GM12878 (cell line): ENCODE measurements around the gene TMED3. TPM values are rescaled to one million over a fixed set of nuclear protein-coding genes. Genes with fewer than 3 reads are reported as not detected.

Source experiments
- ATAC-seq: fragments of 200-7000 bp; cut with Tn5 transposase; 3 replicates; pipeline ENCODE4 v1.9.1; 2020; ENCODE audit warnings: mild to moderate bottlenecking, moderate library complexity
- BruUV-seq: library from RNA; stranded (reverse); fragments of 400-500 nt; replicated peaks from 2 replicates; lab custom pipeline; 2021; lab: Mats Ljungman, UMichigan
- CTCF ChIA-PET: fragments of 300-600 bp; sonication (Branson Sonifier 250); formaldehyde crosslinking; extraction: SDS; loops from one replicate; lab custom pipeline; 2021; ENCODE audit warnings: inconsistent platforms; lab: Yijun Ruan, JAX
- POLR2A ChIA-PET: fragments of 350-600 bp; formaldehyde crosslinking; extraction: SDS; loops from one replicate; lab custom pipeline; 2021; ENCODE audit warnings: inconsistent platforms; lab: Charles Lee
- RAD21 ChIA-PET: fragments of 300-600 bp; sonication (Branson Sonifier 250); formaldehyde crosslinking; loops from one replicate; lab custom pipeline; 2023; ENCODE audit warnings: antibody characterized with exemption; ENCODE audit not compliant: unreplicated experiment; lab: Charles Lee
- SMC1A ChIA-PET: fragments of 300-600 bp; sonication (Branson Sonifier 250); formaldehyde crosslinking; loops from one replicate; lab custom pipeline; 2023; ENCODE audit not compliant: unreplicated experiment, uncharacterized antibody; lab: Charles Lee
- DNase-seq: peaks from one replicate; pipeline ENCODE4 v3.0.0-alpha.2; 2011; ENCODE audit warnings: low read depth, low spot score
- FAIRE-seq: peaks from 3 replicates; lab custom pipeline; 2011; peaks lifted over from hg19 to GRCh38; lab: Jason Lieb, UNC
- H2AFZ ChIP-seq: 2 replicates; pipeline ENCODE4 v1.6.0; 2011; ENCODE audit warnings: low read depth, low read length, control low read depth; ENCODE audit not compliant: control insufficient read depth
- H3K27ac ChIP-seq: 2 replicates; pipeline ENCODE4 v1.5.1; 2011; ENCODE audit warnings: control low read depth; ENCODE audit not compliant: control insufficient read depth, insufficient read depth
- H3K27me3 ChIP-seq, 2 experiments: replicated peaks in 1 of 2; 2 replicates each; pipeline versions ENCODE4 v1.6.0 to v1.6.1; 2011; ENCODE audit warnings: low read length in 1 of 2; ENCODE audit not compliant: control insufficient read depth in 2 of 2, insufficient read depth in 2 of 2
- H3K36me3 ChIP-seq, 2 experiments: 2 replicates each; pipeline ENCODE4 v1.5.1; 2011; ENCODE audit warnings: low read length in 1 of 2; ENCODE audit not compliant: control insufficient read depth in 2 of 2, insufficient read depth in 2 of 2
- H3K4me1 ChIP-seq: 2 replicates; pipeline ENCODE4 v1.6.1; 2011; ENCODE audit warnings: mild to moderate bottlenecking, low read length, moderate library complexity, mixed read lengths; ENCODE audit not compliant: control insufficient read depth, insufficient read depth
- H3K4me2 ChIP-seq: 2 replicates; pipeline ENCODE4 v1.6.0; 2011; ENCODE audit warnings: control low read depth; ENCODE audit not compliant: control insufficient read depth, insufficient read depth
- H3K4me3 ChIP-seq: fragments of 200-600 bp; sonication (generic); 2 replicates; pipeline ENCODE4 v1.5.1; 2016
- H3K79me2 ChIP-seq: 2 replicates; pipeline ENCODE4 v1.6.0; 2011; ENCODE audit warnings: low read length; ENCODE audit not compliant: control insufficient read depth, insufficient read depth
- H3K9ac ChIP-seq: 2 replicates; pipeline ENCODE4 v1.8.0; 2011; ENCODE audit warnings: low read length, control low read depth, mixed read lengths; ENCODE audit not compliant: control insufficient read depth, insufficient read depth
- H3K9me3 ChIP-seq: replicated peaks from 3 replicates; pipeline ENCODE4 v1.5.1; 2011; ENCODE audit warnings: mild to moderate bottlenecking, low read length; ENCODE audit not compliant: control insufficient read depth, insufficient read depth
- H4K20me1 ChIP-seq: 2 replicates; pipeline ENCODE4 v1.6.0; 2011; ENCODE audit not compliant: control insufficient read depth, insufficient read depth
- EGR1 ChIP-seq, 2 experiments: IDR thresholded peaks; 1 replicate in 1 of 2; 2 replicates in 1 of 2; pipeline ENCODE4 v1.6.1; 2011 to 2012; ENCODE audit warnings: low read depth in 2 of 2, low read length in 2 of 2, borderline replicate concordance in 1 of 2, mild to moderate bottlenecking in 1 of 2, moderate library complexity in 1 of 2
- HDAC2 ChIP-seq: fragments of 200-600 bp; sonication (generic); IDR thresholded peaks from 2 replicates; pipeline ENCODE4 v1.6.1; 2017
- MEF2A ChIP-seq: IDR thresholded peaks from 2 replicates; pipeline ENCODE4 v1.6.1; 2011; ENCODE audit warnings: low read depth, mild to moderate bottlenecking, low read length, moderate library complexity; ENCODE audit not compliant: insufficient read depth
- MYB ChIP-seq: fragments of 150-350 bp; IDR thresholded peaks from 2 replicates; pipeline ENCODE4 v1.6.1; 2014; ENCODE audit warnings: mild to moderate bottlenecking, low read depth, low read length, borderline replicate concordance
- WGBS: methylation state at CpG from one replicate; pipeline ENCODE4 v1.1.6; 2016; ENCODE audit warnings: low lambda C conversion rate; ENCODE audit not compliant: insufficient replicate concordance, insufficient coverage; ENCODE audit errors: missing lambda C conversion rate; 5-methylcytosine and 5-hydroxymethylcytosine counted together
- in situ Hi-C: fragments of 300-500 bp; cut with MboI; formaldehyde crosslinking; loops from 9 replicates; pipeline ENCODE4 v1.14.3; 2018; ENCODE audit warnings: mixed read lengths
- intact Hi-C: fragments of 100-400 bp; cut with micrococcal nuclease; formaldehyde crosslinking; loops from one replicate; pipeline ENCODE4 v1.14.2; 2022; ENCODE audit not compliant: unreplicated experiment
- polyA plus RNA-seq, 11 experiments: library from polyadenylated mRNA; depleted of rRNA in 4 of 11; unstranded in 6 of 11; stranded (reverse) in 5 of 11; fragments of >200 nt; fragmentation: Nextera tagmentation in 4 of 11; fragmentation: Illumina TruSeq in 1 of 11; extraction: Ambion mirVana in 4 of 11; extraction: Trizol in 1 of 11; gene quantifications; 1 replicate in 1 of 11; 2 replicates in 10 of 11; pipeline versions ENCODE4 v1.2.1 to v1.2.3, GENCODE V29; 2011 to 2016; ENCODE audit warnings: inconsistent platforms in 2 of 11, missing spikeins in 2 of 11, low read depth in 1 of 11
- total RNA-seq, 4 experiments: library from RNA; depleted of rRNA in 3 of 4; stranded (reverse); fragments of >200 nt in 3 of 4; fragmentation: Illumina TruSeq in 1 of 4; extraction: Trizol in 1 of 4; gene quantifications; 2 replicates each; pipeline versions ENCODE4 v1.2.1 to v1.2.3, GENCODE V29; 2013 to 2021
- TF ChIP-seq, protein P1 (sequence below): fragments of 450-650 bp; formaldehyde crosslinking; IDR thresholded peaks from 2 replicates; pipeline ENCODE4 v1.4.0; 2022; ENCODE audit warnings: mild to moderate bottlenecking, moderate library complexity
- TF ChIP-seq, protein P2 (sequence below): fragments of 450-650 bp; conservative IDR thresholded peaks from 2 replicates; pipeline ENCODE4 v1.6.1; 2017; ENCODE audit warnings: mild to moderate bottlenecking, moderate library complexity
- TF ChIP-seq, protein P3 (sequence below): fragments of 450-650 bp; IDR thresholded peaks from 2 replicates; pipeline ENCODE4 v1.6.1; 2018; ENCODE audit warnings: mild to moderate bottlenecking, low read depth, moderate library complexity; ENCODE audit not compliant: partially characterized antibody
- TF ChIP-seq, protein P4 (sequence below): IDR thresholded peaks from 2 replicates; pipeline ENCODE4 v1.6.1; 2012; ENCODE audit warnings: mild to moderate bottlenecking, low read depth, low read length

Gene TMED3
- total and polyA plus RNA-seq, 10 of the 15 experiments (the other 5 are each of a cell fraction or from before 2014, with no cell fraction given): 7.6 to 95.8 (median 54.9) TPM

DNA sequence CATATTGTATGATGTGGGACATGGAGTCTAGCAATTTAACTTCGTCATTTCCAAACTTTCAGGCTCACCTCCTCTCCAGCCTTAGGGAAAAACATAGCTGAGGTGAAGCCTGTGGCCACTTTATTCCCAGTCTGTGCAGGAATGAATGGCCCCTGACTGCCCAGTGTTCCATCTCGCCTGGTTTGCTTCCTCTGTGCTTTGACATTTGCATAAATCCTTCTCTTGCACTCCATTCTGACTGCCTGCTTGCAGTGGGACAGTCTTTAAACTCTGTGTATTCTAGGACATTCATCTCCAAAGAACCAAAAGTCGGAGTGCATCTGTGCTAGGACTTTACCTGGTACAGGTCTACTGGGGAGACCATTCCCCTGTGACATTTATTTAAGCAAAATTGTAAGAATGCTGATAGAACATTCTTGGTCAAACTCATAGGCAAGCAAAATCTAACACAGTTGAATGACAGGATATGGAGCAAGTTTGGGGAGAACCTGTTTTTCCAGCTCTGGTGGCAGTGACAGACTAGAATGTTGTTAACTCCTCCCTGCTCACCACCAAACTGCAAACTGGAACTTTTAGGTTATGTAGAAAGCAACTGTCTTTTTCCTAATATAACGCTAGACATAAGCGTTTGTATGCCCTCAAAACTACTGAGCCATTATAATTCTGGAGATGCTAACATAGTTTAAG is 22.1 kb downstream of the TMED3 start:
- CTCF ChIA-PET: interaction anchor here (1.2 to 1.5 kb wide), 3 partner anchors 11 to 33 kb away, joined by 3 to 4 read pairs (median 4); no protein-coding TSS in a partner anchor
- no peaks in the 10 kb centered on the region for H4K20me1 ChIP-seq
- H3K9ac ChIP-seq: no peak overlapping the region; the same call in 1 of the 2 replicates
- H3K9me3 ChIP-seq: no peaks in the 10 kb centered on the region
- H3K27ac ChIP-seq: no peak overlapping the region
- peaks cover 5% of the 10 kb centered on the region for H3K4me1 ChIP-seq
- SMC1A ChIA-PET: interaction anchor here (1.1 kb wide), 1 partner anchor 263 kb away, joined by 5 read pairs; no protein-coding TSS in a partner anchor
- no peak overlapping the region for H2AFZ ChIP-seq
- RAD21 ChIA-PET: interaction anchor here (1.0 kb wide), 1 partner anchor 22 kb away, joined by 7 read pairs; the partner anchor contains the start of gene TMED3
- intact Hi-C loops (no loop called here), in situ Hi-C loops (no loop called here)
- peaks cover 0 to 7% of the 10 kb centered on the region in 2 experiments; a peak in 2 of 4 replicates for H3K36me3 ChIP-seq
- WGBS: 63% methylated on average over 5 of the region's 5 CpGs
- no TSS peak for BruUV-seq
- H3K4me2 ChIP-seq: no peak overlapping the region
- no peak for FAIRE-seq
- H3K27me3 ChIP-seq: no peaks in the 10 kb centered on the region
- DNase-seq: no peak
- POLR2A ChIA-PET: interaction anchor here (0.5 kb wide), 1 partner anchor 715 kb away, joined by 3 read pairs; no protein-coding TSS in a partner anchor
- ATAC-seq: no peak
- H3K79me2 ChIP-seq: no peaks in the 10 kb centered on the region
- no peak overlapping the region for H3K4me3 ChIP-seq
- no peak for TF ChIP-seq MEF2A
- TF ChIP-seq, protein P1, sequence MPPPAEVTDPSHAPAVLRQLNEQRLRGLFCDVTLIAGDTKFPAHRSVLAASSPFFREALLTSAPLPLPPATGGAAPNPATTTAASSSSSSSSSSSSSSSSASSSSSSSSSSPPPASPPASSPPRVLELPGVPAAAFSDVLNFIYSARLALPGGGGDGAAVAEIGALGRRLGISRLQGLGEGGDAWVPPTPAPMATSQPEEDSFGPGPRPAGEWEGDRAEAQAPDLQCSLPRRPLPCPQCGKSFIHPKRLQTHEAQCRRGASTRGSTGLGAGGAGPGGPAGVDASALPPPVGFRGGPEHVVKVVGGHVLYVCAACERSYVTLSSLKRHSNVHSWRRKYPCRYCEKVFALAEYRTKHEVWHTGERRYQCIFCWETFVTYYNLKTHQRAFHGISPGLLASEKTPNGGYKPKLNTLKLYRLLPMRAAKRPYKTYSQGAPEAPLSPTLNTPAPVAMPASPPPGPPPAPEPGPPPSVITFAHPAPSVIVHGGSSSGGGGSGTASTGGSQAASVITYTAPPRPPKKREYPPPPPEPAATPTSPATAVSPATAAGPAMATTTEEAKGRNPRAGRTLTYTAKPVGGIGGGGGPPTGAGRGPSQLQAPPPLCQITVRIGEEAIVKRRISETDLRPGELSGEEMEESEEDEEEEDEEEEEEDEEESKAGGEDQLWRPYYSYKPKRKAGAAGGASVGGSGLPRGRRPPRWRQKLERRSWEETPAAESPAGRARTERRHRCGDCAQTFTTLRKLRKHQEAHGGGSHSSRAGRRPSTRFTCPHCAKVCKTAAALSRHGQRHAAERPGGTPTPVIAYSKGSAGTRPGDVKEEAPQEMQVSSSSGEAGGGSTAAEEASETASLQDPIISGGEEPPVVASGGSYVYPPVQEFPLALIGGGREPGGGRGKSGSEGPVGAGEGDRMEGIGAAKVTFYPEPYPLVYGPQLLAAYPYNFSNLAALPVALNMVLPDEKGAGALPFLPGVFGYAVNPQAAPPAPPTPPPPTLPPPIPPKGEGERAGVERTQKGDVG (CRISPR knock-in tag): no peak
- TF ChIP-seq, protein P2, sequence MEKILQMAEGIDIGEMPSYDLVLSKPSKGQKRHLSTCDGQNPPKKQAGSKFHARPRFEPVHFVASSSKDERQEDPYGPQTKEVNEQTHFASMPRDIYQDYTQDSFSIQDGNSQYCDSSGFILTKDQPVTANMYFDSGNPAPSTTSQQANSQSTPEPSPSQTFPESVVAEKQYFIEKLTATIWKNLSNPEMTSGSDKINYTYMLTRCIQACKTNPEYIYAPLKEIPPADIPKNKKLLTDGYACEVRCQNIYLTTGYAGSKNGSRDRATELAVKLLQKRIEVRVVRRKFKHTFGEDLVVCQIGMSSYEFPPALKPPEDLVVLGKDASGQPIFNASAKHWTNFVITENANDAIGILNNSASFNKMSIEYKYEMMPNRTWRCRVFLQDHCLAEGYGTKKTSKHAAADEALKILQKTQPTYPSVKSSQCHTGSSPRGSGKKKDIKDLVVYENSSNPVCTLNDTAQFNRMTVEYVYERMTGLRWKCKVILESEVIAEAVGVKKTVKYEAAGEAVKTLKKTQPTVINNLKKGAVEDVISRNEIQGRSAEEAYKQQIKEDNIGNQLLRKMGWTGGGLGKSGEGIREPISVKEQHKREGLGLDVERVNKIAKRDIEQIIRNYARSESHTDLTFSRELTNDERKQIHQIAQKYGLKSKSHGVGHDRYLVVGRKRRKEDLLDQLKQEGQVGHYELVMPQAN: no peak
- no peak for TF ChIP-seq EGR1 (IDR thresholded peaks at IDR 0.05; ENCODE audit: borderline replicate concordance in 1 of 2, low read depth in 2 of 2, low read length in 2 of 2)
- TF ChIP-seq HDAC2: no peak
- TF ChIP-seq, protein P3, sequence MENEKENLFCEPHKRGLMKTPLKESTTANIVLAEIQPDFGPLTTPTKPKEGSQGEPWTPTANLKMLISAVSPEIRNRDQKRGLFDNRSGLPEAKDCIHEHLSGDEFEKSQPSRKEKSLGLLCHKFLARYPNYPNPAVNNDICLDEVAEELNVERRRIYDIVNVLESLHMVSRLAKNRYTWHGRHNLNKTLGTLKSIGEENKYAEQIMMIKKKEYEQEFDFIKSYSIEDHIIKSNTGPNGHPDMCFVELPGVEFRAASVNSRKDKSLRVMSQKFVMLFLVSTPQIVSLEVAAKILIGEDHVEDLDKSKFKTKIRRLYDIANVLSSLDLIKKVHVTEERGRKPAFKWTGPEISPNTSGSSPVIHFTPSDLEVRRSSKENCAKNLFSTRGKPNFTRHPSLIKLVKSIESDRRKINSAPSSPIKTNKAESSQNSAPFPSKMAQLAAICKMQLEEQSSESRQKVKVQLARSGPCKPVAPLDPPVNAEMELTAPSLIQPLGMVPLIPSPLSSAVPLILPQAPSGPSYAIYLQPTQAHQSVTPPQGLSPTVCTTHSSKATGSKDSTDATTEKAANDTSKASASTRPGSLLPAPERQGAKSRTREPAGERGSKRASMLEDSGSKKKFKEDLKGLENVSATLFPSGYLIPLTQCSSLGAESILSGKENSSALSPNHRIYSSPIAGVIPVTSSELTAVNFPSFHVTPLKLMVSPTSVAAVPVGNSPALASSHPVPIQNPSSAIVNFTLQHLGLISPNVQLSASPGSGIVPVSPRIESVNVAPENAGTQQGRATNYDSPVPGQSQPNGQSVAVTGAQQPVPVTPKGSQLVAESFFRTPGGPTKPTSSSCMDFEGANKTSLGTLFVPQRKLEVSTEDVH: no peak
- TF ChIP-seq MYB: no peak
- TF ChIP-seq, protein P4, sequence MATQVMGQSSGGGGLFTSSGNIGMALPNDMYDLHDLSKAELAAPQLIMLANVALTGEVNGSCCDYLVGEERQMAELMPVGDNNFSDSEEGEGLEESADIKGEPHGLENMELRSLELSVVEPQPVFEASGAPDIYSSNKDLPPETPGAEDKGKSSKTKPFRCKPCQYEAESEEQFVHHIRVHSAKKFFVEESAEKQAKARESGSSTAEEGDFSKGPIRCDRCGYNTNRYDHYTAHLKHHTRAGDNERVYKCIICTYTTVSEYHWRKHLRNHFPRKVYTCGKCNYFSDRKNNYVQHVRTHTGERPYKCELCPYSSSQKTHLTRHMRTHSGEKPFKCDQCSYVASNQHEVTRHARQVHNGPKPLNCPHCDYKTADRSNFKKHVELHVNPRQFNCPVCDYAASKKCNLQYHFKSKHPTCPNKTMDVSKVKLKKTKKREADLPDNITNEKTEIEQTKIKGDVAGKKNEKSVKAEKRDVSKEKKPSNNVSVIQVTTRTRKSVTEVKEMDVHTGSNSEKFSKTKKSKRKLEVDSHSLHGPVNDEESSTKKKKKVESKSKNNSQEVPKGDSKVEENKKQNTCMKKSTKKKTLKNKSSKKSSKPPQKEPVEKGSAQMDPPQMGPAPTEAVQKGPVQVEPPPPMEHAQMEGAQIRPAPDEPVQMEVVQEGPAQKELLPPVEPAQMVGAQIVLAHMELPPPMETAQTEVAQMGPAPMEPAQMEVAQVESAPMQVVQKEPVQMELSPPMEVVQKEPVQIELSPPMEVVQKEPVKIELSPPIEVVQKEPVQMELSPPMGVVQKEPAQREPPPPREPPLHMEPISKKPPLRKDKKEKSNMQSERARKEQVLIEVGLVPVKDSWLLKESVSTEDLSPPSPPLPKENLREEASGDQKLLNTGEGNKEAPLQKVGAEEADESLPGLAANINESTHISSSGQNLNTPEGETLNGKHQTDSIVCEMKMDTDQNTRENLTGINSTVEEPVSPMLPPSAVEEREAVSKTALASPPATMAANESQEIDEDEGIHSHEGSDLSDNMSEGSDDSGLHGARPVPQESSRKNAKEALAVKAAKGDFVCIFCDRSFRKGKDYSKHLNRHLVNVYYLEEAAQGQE: no peak
